ENCODE results near the gene ZNF620. TPM values are rescaled to one million over a fixed set of nuclear protein-coding genes. Genes with fewer than 3 reads are reported as not detected.

The ZNF620 gene
- total RNA-seq, 1 experiment from 2014 or later: 27.1 TPM

DNA sequence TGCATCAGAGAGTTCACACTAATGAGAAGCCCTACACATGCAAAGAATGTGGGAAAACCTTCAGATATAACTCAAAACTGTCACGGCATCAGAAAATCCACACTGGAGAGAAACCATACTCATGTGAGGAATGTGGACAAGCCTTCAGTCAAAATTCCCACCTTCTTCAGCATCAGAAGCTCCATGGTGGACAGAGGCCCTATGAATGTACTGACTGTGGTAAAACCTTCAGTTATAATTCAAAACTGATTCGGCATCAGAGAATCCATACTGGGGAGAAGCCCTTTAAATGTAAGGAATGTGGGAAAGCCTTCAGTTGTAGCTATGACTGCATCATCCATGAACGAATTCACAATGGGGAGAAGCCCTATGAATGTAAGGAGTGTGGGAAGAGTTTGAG, 18.7 kb upstream of the ZNF620 start:
- Histone ChIP-seq H3K4me2 (ENCODE audit: insufficient read depth, insufficient read length, low read length) (no peak overlapping the region), H4K5ac (ENCODE audit: insufficient read length, low read depth, low read length) (no peak overlapping the region), H3K9ac (ENCODE audit: extremely low read depth, insufficient read length, low read length) (no peak overlapping the region), H3T11ph (ENCODE audit: low read length) (no peak overlapping the region), H3K4ac (ENCODE audit: low read depth, low read length) (no peak overlapping the region), H2AFZ (ENCODE audit: low read length) (no peak overlapping the region), H2BK15ac (ENCODE audit: low read depth, low read length) (no peak overlapping the region), H3K27me3 (ENCODE audit: insufficient read depth, low read length) (no peaks in the 10 kb centered on the region; the same call in 1 of the 2 replicates), H4K8ac (replicated peaks; ENCODE audit: insufficient read length, low read depth, low read length) (no peak overlapping the region), H3K23ac (ENCODE audit: insufficient read length, low read depth, low read length) (no peak overlapping the region), H3K23me2 (ENCODE audit: insufficient read length, low read depth, low read length, poor library complexity, severe bottlenecking) (no peaks in the 10 kb centered on the region), H3K79me2 (ENCODE audit: insufficient read depth, low read length) (no peaks in the 10 kb centered on the region), H3K4me1 (ENCODE audit: insufficient read depth, low read length) (no peaks in the 10 kb centered on the region), H3K27ac (ENCODE audit: insufficient read length, low read depth, low read length) (no peak overlapping the region), H3K9me3 (ENCODE audit: control insufficient read depth, low read depth, low read length) (peaks cover 25% of the 10 kb centered on the region), H2BK20ac (ENCODE audit: low read depth, low read length, poor library complexity, severe bottlenecking) (no peak overlapping the region), H2BK5ac (ENCODE audit: insufficient read length, low read length) (no peak overlapping the region), H3K14ac (ENCODE audit: insufficient read depth, low read length) (no peak overlapping the region), H2BK12ac (ENCODE audit: insufficient read length, low read depth, low read length) (no peak overlapping the region), H3K18ac (ENCODE audit: insufficient read length, low read depth, low read length) (no peak overlapping the region), H3K79me1 (ENCODE audit: insufficient read depth, low read depth, low read length, poor library complexity, severe bottlenecking) (no peaks in the 10 kb centered on the region), H3K56ac (ENCODE audit: insufficient read length, low read depth, low read length) (no peak overlapping the region), H2BK120ac (ENCODE audit: low read depth, low read length, poor library complexity, severe bottlenecking) (no peak overlapping the region), H4K91ac (ENCODE audit: insufficient read length, low read depth, low read length) (no peak overlapping the region), H4K20me1 (ENCODE audit: control insufficient read depth, insufficient read depth, insufficient read length) (no peaks in the 10 kb centered on the region), H2AK5ac (ENCODE audit: insufficient read length, low read length) (no peak overlapping the region)
- H3K4me1 Mint-ChIP-seq: 0 out of 4 replicates have a peak, but pooled peaks cover 0 to 4% of the 10 kb centered on the region in 2 experiments
- no CpG with 5 or more reads among the region's 3 CpGs for WGBS (ENCODE audit: extremely low coverage, insufficient read length, low lambda C conversion rate)
- no peak overlapping the region for H3K27ac Mint-ChIP-seq
- peaks cover 21 to 24% of the 10 kb centered on the region in 2 experiments for H3K9me3 Mint-ChIP-seq
- peaks cover 29 to 48% (median 32%) of the 10 kb centered on the region in 3 experiments for H3K36me3 Mint-ChIP-seq (ENCODE audit: insufficient read depth in 1 of 3, low read depth in 3 of 3)
- TF ChIP-seq, protein P1, sequence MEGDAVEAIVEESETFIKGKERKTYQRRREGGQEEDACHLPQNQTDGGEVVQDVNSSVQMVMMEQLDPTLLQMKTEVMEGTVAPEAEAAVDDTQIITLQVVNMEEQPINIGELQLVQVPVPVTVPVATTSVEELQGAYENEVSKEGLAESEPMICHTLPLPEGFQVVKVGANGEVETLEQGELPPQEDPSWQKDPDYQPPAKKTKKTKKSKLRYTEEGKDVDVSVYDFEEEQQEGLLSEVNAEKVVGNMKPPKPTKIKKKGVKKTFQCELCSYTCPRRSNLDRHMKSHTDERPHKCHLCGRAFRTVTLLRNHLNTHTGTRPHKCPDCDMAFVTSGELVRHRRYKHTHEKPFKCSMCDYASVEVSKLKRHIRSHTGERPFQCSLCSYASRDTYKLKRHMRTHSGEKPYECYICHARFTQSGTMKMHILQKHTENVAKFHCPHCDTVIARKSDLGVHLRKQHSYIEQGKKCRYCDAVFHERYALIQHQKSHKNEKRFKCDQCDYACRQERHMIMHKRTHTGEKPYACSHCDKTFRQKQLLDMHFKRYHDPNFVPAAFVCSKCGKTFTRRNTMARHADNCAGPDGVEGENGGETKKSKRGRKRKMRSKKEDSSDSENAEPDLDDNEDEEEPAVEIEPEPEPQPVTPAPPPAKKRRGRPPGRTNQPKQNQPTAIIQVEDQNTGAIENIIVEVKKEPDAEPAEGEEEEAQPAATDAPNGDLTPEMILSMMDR (conservative IDR thresholded peaks at IDR 0.05): no peak
- DNase-seq: no peak
- H3K27me3 Mint-ChIP-seq (ENCODE audit: low read depth): no peaks in the 10 kb centered on the region
- H3K4me3 Mint-ChIP-seq: no peak overlapping the region

Data from H9 (cell line).